LNCAP (cell line): ENCODE data around the gene TMPRSS13.

Source experiments
- TF ChIP-seq, protein P1 (sequence below): fragments of 450-650 bp; IDR thresholded peaks from 2 replicates; pipeline ENCODE4 v1.5.1; 2017; ENCODE audit warnings: mild to moderate bottlenecking

The TMPRSS13 gene

DNA sequence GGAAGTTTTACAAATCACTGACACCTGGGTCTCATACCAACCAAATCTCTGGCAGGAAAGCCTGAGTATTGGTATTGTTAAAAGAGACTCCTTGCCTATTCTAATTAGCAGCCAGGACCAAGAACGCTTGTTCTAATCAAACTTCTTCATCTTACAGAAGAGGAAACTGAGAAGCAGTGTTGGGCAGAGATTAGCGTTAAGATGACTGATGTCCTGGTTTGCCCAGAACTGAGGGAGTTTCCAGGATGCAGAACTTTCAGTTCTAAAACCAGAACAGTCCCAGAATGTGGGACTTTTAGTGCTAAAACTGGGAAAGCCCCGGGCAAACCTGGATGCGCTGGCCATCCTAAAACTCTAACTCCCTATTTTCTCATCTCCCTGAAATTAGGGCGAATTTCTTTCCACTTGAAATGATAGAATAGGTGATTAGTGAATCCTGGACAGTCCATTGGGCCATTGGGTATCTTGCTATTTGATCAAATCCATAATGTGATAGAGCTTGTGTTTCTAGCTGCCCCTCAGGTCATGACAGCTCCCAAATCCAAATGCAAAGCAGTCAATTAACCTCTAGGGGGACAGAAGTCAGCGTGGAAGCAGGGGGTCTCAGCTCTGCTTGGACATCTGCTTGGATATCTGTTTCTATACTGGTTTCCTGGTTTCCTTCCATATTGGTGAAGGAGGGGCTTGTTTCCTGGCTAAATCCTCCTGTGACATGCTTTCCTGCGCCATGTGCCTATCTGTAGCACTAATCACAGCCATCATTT, 16.0 kb upstream of the TMPRSS13 start:
- TF ChIP-seq, protein P1, sequence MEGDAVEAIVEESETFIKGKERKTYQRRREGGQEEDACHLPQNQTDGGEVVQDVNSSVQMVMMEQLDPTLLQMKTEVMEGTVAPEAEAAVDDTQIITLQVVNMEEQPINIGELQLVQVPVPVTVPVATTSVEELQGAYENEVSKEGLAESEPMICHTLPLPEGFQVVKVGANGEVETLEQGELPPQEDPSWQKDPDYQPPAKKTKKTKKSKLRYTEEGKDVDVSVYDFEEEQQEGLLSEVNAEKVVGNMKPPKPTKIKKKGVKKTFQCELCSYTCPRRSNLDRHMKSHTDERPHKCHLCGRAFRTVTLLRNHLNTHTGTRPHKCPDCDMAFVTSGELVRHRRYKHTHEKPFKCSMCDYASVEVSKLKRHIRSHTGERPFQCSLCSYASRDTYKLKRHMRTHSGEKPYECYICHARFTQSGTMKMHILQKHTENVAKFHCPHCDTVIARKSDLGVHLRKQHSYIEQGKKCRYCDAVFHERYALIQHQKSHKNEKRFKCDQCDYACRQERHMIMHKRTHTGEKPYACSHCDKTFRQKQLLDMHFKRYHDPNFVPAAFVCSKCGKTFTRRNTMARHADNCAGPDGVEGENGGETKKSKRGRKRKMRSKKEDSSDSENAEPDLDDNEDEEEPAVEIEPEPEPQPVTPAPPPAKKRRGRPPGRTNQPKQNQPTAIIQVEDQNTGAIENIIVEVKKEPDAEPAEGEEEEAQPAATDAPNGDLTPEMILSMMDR = no peak; the same call in 1 of the 2 replicates

DNA sequence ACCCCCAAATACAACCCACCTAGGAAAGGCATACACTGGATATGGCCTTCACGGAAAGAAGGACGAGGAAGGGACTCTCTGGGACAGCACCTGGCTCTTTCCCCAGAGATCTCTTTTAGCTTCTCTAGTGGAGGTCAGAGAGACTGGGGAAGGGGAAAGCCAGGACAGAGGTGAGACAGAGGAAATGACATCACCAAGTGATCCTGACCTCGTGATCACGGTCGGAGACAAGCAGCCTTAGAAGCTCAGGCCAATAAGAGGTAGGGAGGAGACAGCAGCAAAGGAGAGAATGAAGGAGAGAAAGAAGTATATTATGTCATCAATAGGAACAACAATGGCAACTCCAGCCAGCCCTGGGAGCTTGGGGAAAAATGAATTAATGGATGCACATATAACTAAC, 15.4 kb upstream of the TMPRSS13 start:
- TF ChIP-seq, protein P1 = no peak

DNA sequence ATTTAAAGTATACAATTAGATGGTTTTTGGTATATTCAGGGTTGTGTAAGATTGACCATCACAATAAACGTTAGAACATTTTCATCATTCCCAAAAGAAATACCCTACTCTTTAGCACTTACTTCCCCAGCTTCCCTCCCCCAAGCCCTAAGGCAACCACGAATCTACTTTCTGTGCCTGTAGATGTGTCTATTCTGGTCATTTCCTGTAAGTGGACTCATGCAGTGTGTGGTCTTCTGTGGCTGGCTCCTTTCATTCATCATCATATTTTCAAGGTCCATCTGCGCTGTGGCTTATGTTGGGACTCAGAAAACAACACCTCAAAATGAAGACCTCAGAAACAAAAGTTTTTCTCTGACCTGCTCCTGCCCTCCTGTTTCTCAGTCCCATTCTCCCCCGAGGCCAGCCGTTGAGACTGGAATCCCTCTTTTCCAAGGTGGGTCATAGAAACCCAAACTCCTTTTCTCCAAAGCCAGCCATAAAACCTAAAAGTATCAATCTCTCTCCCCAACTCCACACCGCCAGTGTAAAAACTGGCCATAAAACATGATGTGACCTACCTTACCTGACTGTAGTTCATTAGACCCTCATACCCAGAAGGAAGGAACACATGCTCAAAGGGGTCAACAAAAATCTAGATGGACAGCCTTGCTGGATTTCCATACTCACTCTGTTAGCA, 12.9 kb upstream of the TMPRSS13 start:
- TF ChIP-seq, protein P1 = no peak

DNA sequence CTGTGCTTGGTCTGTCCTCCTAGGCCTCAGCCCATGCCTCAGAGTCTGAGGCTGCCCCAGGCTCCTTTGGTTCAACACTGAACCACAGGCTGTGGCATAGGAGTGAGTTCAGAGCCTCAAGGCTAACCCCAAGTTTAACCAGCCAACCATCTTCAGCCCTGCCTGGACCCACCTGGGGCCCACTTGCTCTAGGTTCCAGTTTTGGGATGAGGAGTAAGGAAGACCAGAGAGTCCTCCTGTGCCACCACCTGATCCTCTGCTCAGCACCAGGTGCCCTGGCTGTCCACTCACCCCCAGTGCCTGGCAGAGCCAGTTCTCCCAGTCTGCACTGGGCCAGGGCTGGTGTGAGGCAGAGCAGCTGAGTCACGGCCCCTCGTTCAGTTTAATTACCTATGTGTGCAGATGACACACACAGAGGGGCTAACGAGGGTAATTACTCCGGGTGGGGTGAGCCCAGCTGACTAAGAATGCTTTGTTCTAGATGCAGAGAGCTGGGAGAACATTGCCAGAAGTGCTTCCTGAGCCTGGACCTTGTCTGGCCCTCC, 12.0 kb upstream of the TMPRSS13 start:
- TF ChIP-seq, protein P1 = no peak

DNA sequence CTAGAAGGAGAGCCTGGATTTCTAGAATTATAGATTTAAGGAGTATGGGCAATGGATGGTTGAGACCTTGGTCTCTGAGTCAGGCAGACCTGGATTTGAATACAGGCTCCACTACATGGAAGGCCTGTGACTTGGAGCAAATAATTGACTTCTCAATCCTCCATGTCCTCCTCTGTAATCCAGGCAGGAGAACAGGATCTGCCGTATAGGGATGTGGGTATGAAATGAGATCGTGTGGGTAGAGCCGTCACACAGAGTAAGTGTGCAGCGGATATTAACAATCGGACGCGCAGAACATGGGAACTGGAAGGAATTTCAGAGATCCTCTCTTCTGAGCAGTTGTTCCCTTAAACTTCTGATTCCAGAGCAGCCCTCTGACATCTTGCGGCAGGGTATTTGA, 11.5 kb upstream of the TMPRSS13 start:
- TF ChIP-seq, protein P1 = no peak

DNA sequence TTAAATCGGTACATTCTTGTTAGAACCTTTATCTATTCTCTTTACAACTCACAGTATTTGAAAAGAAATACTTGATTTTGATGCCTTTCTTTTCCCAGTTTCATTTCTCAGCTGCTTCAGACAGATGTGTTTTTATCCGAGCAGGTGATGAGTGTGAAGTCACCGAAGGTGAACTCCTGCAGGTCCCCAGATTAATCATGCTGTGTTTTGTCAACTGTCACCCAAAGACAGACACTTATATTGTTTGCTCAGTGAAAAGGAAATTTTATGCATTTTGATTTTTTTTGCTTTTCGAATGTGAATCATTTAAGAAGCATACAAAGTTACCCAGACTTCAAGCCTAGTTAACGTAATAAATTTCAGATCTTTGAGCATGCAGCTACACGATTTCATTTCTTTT, 7.8 kb upstream of the TMPRSS13 start:
- TF ChIP-seq, protein P1 = no peak

DNA sequence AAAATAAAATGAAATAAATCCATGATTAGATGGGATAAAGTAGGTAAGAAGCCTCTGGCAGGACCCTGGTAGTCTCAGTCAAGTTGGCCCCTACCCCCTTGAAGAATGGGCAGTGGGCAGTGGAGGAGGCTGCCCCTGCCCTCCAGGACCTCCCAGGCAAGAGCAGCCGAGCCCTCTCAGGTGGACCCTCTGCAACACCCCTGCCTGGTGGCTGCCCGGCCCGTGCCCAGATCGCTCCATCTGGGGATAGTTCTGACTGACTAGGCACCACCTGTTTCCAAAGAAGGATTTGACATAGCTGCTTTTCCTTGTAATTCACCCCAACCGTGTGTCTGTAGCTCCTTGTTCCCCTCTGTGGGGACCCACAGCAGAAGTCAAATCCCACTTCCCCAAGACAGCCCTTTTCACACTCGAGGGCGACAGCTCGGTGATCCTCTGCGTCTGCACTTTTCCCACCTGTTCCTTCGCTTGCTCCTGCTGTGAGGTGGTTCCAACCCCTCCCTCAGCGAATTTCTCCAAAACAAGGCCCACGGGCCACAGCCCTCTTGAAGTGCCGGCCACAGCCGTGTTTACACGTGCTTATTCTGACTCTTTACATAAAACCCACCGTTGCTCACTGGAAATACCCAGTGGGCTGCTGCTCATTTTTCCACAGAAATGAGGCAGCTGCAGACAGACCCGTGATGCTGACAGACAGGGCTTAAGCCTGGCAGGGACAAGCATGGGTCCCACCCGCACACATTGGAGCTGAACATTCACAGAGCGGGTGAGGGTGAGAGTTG, 5.5 kb upstream of the TMPRSS13 start:
- TF ChIP-seq, protein P1 = no peak
